DMS53 (cell line): ENCODE measurements around the gene TOP1.

Experiments
- DNase-seq: peaks from one replicate; lab custom pipeline; 2025; lab: John Stamatoyannopoulos, UW

TOP1 gene

DNA sequence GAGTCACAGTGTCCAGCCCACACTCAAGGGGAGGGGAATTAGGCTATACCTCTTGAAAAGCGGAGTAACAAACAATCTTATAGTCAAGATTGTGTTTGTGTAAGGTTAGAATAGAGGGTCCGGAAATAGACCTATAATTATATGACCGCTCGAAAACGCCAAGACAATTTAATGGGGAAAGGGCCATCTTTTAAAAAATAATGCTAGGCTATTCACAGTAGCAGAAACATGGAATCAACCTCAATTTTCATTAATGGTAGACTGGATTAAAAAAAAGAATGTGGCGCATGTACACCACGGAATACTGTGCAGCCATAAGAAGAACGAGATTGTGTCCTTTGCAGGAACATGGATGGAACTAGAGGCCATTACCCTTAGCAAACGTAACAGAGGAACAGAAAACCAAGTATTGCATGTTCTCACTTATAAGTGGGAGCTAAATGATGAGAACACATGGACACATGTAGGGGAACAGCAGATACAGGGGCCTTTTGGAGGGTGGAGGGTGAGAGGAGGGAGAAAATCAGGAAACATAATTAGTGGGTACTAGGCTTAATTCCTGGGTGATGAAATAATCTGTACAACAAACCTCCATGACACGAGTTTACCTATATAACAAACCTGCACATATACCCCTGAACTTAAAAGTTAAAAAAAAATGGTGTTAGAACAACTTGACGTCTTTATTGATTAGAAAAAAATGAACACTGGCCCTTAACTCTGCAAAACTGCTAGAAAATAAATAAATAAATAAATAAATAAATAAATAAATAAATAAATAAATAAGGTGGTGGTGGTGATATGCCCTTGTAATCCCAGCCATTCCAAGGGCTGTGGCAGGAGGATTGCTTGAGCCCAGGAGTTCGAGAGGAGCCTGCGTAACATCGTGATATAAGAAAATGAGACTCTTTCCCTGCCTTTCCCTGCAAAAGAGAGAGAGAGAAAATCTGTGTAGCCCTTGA lies 30.3 kb downstream of the TOP1 start:
- no peak for DNase-seq

- no peak for DNase-seq
Measured at GRCh38 chr20:41061155-41061554, 32.5 kb downstream of the TOP1 start.

- DNase-seq, result no peak
Measured at GRCh38 chr20:41063442-41063841, 34.8 kb downstream of the TOP1 start.

DNA sequence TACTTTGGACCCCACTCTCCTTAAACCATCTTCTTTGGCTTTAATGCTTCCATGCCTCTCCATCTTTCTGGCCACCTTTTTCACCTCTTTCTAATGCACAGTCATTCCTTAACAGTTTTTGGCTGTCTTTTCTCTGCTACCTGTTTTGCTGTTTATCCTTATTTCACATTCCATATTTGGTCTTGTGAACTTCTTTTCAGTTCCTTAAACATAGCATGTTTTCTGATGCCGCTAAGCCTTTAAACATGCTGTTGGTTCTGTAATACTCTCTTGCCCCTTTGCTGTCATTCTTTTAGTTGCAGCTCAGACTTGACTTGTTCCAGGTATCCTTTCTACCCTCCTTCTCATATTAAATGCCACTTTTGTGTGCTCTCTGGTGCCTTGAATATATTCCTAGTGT lies 35.8 kb downstream of the TOP1 start:
- no peak for DNase-seq

DNA sequence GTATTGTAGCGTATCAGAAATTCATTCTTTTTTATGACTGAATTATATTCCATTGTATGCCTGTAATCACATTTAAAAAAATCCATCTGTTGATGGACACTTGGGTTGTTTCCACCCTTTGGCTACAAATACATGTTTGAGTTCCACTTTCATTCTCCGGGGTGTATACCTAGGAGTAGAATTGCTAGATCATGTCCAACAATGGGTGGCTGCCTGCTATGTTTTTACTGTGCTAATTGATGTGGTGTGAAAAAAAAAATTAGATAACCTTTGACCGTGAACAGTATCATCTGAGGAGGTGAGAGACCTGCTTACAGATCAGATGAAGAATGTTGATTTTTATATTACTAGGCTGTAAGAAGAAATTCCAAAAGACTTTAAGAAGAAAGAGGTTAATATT lies 37.1 kb downstream of the TOP1 start:
- DNase-seq, result no peak

GRCh38 chr20:41068806-41069205 lies 40.2 kb downstream of the TOP1 start:
- no peak for DNase-seq

DNA sequence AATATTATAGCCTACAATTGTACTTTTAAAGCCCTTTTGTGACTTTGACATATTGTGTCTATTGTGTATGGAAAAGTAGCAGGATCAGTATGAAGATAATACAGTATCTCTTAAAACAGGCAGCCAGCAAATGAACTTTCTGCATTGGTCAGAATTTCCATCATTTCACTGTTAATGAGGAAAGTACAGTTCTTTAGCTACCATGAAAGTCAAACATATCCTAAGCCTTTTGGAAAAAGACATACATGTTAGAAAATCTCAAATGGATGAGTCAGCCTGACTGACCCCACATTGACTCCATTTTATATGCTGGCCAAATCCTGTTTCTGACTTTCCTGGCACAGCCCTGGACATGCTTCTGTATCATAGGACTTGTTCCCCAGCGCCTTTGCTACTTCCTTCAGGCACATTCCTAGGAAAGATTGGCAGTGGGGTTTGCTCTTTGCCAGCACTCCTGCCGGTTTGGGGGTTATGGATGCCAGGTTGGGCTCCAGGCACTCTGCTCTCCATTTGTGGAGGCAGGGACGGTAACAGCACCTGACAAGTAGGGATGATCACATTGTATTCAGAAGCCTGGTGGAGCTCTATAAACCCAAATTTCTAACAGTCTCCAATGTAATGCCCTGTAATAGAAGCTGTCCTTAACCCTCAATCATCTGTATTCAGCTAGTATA lies 43.7 kb downstream of the TOP1 start:
- DNase-seq, result no peak

GRCh38 chr20:41072915-41073314 lies 44.3 kb downstream of the TOP1 start:
- DNase-seq, result no peak

- no peak for DNase-seq
Measured at GRCh38 chr20:41074441-41074840, 45.8 kb downstream of the TOP1 start.

GRCh38 chr20:41076776-41077175 lies 48.2 kb downstream of the TOP1 start:
- no peak for DNase-seq

GRCh38 chr20:41078329-41078728 lies 49.7 kb downstream of the TOP1 start:
- peak; percentile 48 for DNase-seq

DNA sequence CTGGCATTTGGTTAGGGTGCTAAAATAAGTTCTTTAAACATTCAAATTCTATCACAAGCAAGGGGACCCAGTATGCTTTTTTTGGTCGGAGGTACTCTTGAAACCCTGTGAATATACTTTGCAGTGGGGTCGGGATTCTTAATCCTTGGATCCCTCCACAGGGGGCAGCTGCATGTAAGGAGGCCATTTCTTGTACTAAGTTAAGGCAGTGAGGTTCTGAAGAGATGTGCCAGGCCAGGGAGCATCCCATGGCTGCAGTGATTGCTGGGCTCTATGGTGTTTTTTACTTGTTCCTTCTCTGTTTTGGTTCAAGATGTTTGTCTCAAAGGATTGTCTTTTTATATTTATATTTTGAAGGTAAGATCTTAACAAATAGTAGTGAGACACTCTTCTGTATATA lies 50.4 kb downstream of the TOP1 start:
- no peak for DNase-seq

GRCh38 chr20:41080866-41081265 lies 52.2 kb downstream of the TOP1 start:
- no peak for DNase-seq

- DNase-seq, result no peak
Measured at GRCh38 chr20:41081276-41081814, 52.7 kb downstream of the TOP1 start.

- no peak for DNase-seq
Measured at GRCh38 chr20:41082306-41082705, 53.7 kb downstream of the TOP1 start.

- no peak for DNase-seq
Measured at GRCh38 chr20:41085606-41086005, 57.0 kb downstream of the TOP1 start.

DNA sequence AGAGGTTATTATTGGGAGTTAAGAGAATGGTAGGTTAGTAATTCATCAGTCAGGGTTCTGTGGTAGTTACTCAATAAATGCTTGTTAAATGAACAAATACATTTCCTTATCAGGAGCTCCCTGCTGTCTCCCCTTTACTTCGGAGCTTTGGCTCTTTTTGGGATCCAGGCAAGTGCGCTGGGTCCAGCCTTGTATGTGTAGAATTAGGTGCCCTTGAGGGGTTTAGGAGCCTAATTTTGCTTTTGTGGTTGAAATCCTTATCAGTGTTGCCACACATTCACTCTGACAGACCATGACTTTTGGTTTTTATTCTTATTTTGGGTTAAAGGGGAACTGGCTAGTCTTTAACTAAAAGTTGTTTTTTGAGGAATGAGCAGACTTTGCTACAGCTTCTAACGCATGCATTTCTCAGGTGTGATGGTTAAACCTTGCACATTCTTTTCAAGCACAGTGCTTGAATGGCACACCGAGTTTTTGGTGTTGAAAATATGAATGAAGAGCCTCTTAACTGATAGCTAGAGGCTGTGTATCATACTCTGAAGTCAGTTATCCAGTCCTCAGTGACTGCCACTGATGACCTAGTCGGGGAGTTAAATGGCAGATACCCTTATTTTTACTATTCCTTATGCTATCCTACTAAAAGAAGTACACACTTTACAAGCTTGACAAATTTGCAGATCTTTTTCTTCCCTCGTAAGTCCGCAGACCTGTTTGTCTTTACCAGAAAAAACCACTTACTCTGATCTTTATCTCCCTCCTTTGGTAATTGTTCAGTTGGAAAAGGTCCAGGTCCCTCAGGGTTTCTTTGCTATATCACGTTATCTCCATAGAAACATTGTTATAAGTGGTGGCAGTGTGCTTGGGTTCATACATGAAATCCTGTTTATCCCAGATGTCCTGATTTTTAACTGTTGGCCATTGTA lies 58.0 kb downstream of the TOP1 start:
- no peak for DNase-seq

GRCh38 chr20:41087325-41087685 lies 58.7 kb downstream of the TOP1 start:
- no peak for DNase-seq

- DNase-seq, result no peak
Measured at GRCh38 chr20:41087777-41088176, 59.2 kb downstream of the TOP1 start.

DNA sequence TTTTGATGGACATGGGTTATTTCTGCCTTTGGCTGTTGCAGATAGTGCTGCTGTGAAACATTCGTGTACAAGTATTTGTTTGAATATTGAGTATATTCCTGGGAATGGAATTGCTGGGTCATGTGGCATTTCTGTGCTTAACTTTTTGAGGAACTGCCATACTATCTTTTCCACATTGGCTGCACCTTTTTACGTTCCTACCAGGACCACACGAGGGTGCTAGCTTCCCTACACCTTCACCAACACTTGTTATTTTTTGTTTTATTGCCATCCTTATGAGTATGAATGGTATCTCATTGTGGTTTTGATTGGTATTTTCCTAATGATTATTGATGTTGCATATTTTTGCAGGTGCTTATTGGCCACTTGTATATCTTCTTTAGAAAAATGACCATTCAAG lies 60.9 kb downstream of the TOP1 start:
- no peak for DNase-seq

DNA sequence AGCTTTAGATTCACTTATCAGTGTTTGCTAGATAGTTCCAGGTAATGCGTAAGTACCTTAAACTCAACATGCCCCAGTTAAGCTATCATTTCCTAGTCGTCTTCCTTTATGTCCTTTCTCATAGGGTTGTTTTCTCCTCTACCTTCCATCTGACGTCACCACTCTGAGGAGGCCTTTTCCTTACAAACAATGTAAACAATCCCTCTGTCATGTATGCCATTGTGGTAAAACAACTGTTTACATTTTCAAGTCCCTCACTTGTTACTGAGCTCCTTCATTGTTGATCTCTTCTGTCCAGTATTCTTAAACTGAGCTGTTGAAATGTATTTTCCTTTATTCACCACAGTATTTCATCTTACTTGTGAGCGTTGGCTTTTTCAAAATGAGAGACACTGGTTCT lies 63.3 kb downstream of the TOP1 start:
- peak; percentile 19 for DNase-seq
